Stimulated activated memory B cell treated with anti-CD40 and anti-IgM and Interleukin-4, amounts not matched to agents 10 μg/mL and 1 μg/mL and 100 μg/mL, for 72 hours (primary cell): ENCODE data around the gene ANGPT4.
"Not testable (repeated sequence)": the region's sequence is repeated elsewhere in the genome, so short reads cannot be mapped to it uniquely, and the experiment has no call there.

Experiments used
- ATAC-seq: fragments of 150-1000 bp; cut with Tn5 transposase; 2 replicates; pipeline ENCODE4 v1.10.0; 2021
- H3K27ac Mint-ChIP-seq: one replicate; pipeline ENCODE4 v1.8.0; 2022; ENCODE audit warnings: mild to moderate bottlenecking, mixed read lengths
- H3K27me3 Mint-ChIP-seq: one replicate; pipeline ENCODE4 v1.8.0; 2022; ENCODE audit warnings: mixed read lengths
- H3K36me3 Mint-ChIP-seq: one replicate; pipeline ENCODE4 v1.8.0; 2022; ENCODE audit warnings: mixed read lengths
- H3K4me1 Mint-ChIP-seq: one replicate; pipeline ENCODE4 v1.8.0; 2022; ENCODE audit warnings: mixed read lengths
- H3K4me3 Mint-ChIP-seq: one replicate; pipeline ENCODE4 v1.8.0; 2022; ENCODE audit warnings: mild to moderate bottlenecking, moderate library complexity, mixed read lengths
- H3K9me3 Mint-ChIP-seq: one replicate; pipeline ENCODE4 v1.8.0; 2022; ENCODE audit warnings: mixed read lengths

Gene ANGPT4

DNA sequence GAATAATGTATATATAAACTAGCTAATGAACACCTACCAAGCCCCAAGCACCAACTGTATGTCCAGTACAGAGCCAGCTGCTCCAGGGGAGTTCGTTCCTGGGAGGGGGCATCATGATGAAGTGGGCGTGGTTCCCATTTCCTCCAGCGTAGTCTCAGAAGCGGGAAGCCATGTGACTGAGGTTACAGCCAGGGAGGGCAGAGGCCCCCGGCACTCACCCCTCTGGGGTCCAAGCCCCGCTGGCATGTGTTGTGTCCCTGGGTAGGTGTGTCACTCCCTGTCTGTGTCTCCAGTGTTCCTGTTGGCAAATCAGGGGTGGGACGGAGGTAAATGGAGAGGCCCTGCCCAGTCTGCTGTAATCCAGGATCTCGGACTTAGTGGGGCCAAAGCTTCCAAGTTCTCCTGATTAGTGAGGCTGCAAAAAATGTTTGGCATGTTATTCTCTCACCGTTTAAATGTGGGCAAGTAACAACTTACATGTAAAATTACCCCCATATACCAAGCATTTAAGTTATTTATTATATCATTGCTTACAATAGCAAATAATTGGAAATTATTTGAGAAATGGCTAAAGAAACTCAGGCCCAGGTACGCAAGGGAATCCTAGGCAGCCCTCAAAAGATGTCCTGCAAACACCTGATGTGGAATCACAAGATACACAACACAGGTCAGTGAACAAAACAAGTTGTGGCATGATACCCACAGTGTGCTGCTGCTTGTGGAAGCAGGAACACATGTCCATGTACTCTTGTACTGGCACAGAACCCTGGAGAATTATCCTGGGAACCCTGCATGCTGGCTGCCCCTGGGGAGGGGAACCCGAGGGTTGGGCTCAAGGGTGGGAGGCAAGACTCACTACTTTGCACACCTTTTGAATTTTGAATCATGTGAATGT is 60.4 kb downstream of the ANGPT4 start:
- no peak for ATAC-seq
- no peak overlapping the region for H3K4me3 Mint-ChIP-seq
- no peaks in the 10 kb centered on the region for H3K27me3 Mint-ChIP-seq
- H3K9me3 Mint-ChIP-seq = peaks cover 3% of the 10 kb centered on the region
- peaks cover 20% of the 10 kb centered on the region for H3K4me1 Mint-ChIP-seq
- peaks cover 10% of the 10 kb centered on the region for H3K36me3 Mint-ChIP-seq
- no peak overlapping the region for H3K27ac Mint-ChIP-seq

DNA sequence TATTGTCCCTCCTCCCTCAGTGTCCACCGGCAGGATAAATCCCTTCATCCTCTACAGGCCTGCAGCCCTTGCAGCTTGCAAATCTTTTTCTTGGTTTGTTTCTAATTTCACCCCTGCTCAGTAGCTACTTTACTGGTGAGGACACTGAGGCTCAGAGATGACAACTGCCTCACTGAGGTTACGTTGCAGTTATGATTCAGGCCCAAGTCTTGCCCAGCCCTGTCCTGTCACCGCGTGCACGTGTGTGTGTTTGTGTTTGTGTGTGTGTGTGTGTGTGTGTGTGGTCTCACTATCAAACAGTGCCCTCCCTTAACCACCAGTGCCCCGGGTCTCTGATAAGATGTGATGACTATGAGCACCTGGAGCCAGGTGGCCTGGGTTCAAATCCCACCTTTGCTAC is 61.5 kb downstream of the ANGPT4 start:
- Mint-ChIP-seq H3K36me3 (peaks cover 13% of the 10 kb centered on the region), H3K4me1 (peaks cover 20% of the 10 kb centered on the region), H3K27ac (no peak overlapping the region), H3K9me3 (peaks cover 3% of the 10 kb centered on the region), H3K4me3 (no peak overlapping the region), H3K27me3 (no peaks in the 10 kb centered on the region)
- no peak for ATAC-seq

DNA sequence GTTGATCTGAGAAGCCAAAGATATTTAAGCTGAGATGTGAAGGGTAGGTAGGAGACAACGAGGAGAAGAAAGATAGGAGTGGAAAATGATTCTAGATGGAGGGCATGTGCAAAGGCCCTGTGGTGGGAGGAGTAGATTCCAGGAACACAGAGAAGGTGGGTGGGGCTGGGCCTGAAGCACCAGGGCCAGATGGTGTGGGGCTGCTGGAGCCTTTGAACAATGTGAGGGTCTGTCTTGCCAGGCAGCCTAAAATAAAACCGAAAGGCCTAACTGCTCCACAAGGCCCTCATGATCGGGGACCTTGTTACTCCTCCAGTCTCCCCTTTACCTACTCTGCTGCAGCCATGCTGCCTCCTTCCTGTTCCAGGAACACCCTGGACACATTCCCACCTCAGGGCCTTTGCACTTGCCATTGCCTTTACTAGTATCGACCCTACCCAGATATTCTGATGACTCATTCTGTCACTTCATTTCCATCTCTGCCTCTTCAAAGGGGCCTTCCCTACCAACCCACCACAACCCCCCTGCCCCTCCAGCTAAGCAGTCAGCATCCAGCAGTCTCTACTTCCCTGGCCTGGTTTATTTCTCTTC is 62.6 kb downstream of the ANGPT4 start:
- Mint-ChIP-seq H3K4me3 (no peak overlapping the region), H3K27me3 (no peaks in the 10 kb centered on the region), H3K9me3 (peaks cover 3% of the 10 kb centered on the region), H3K27ac (no peak overlapping the region), H3K36me3 (peaks cover 13% of the 10 kb centered on the region), H3K4me1 (peaks cover 15% of the 10 kb centered on the region)
- no peak for ATAC-seq

DNA sequence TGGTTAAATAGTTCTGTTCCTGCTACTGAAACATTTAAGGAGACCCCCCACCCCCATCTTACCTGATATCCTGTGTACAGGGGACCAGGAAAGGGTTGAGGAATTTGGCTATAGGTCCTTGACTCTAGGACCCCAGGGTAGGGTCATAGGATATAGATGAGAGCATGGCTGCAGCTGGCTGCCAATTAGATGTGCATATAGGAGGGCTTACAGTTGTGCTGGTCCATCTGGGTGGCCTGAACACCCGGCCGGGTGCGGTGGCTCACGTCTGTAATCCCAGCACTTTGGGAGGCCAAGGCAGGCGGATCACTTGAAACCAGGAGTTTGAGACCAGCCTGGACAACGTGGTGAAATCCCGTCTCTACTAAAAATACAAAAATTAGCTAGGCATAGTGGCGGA is 67.4 kb downstream of the ANGPT4 start:
- Mint-ChIP-seq H3K4me1 (peaks cover 45% of the 10 kb centered on the region), H3K36me3 (peaks cover 18% of the 10 kb centered on the region)
- H3K27me3 Mint-ChIP-seq, H3K9me3 Mint-ChIP-seq, H3K4me3 Mint-ChIP-seq, H3K27ac Mint-ChIP-seq, ATAC-seq: not testable (repeated sequence)

DNA sequence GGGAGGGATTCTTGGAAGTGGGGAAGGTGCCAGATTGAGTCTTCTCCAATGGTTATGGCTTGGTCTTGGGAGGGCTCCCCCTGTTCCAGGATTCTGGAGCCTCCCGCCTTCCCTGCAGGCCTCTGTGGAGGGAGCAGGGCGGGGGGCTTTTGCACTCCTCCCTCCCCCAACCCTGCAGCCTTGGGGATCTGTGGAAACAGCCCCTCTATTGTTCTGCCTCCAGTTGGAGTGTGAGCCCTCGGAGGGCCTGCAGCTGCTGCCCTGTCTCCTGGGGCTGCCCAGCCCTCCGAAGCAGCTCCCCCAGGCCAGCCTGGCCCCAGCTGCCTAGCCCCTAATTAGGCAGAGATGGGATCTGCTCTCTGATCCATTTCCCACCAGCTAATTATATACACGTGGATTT is 67.9 kb downstream of the ANGPT4 start:
- Mint-ChIP-seq H3K9me3 (peaks cover 1% of the 10 kb centered on the region), H3K36me3 (peaks cover 15% of the 10 kb centered on the region), H3K27ac (no peak overlapping the region), H3K27me3 (no peaks in the 10 kb centered on the region), H3K4me3 (no peak overlapping the region), H3K4me1 (peaks cover 40% of the 10 kb centered on the region)
- ATAC-seq = no peak

DNA sequence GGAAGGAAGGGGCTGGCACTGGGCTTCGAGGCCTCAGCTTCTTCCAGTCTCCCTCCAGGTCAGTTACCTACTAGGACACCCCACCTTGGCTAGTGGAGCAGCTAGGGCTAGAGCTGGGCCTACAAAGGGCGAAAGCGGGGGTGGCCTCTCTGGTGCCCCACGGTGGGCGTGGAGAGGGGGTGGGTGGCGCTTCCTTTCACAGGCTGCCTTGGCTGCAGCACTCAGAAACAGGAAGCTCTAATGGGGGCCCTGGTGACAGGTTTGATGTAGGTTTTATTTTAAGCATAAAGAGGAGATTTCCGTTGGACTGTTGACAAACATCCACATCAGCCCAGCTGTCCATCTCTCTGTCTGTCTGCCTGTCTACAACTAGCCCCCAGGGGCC is 69.2 kb downstream of the ANGPT4 start:
- no peaks in the 10 kb centered on the region for H3K9me3 Mint-ChIP-seq
- H3K4me3 Mint-ChIP-seq = peak overlapping the region; percentile 54
- ATAC-seq = peak; percentile 63
- peaks cover 45% of the 10 kb centered on the region for H3K4me1 Mint-ChIP-seq
- H3K27me3 Mint-ChIP-seq = no peaks in the 10 kb centered on the region
- H3K36me3 Mint-ChIP-seq = peaks cover 12% of the 10 kb centered on the region
- H3K27ac Mint-ChIP-seq = peak overlapping the region; percentile 92

DNA sequence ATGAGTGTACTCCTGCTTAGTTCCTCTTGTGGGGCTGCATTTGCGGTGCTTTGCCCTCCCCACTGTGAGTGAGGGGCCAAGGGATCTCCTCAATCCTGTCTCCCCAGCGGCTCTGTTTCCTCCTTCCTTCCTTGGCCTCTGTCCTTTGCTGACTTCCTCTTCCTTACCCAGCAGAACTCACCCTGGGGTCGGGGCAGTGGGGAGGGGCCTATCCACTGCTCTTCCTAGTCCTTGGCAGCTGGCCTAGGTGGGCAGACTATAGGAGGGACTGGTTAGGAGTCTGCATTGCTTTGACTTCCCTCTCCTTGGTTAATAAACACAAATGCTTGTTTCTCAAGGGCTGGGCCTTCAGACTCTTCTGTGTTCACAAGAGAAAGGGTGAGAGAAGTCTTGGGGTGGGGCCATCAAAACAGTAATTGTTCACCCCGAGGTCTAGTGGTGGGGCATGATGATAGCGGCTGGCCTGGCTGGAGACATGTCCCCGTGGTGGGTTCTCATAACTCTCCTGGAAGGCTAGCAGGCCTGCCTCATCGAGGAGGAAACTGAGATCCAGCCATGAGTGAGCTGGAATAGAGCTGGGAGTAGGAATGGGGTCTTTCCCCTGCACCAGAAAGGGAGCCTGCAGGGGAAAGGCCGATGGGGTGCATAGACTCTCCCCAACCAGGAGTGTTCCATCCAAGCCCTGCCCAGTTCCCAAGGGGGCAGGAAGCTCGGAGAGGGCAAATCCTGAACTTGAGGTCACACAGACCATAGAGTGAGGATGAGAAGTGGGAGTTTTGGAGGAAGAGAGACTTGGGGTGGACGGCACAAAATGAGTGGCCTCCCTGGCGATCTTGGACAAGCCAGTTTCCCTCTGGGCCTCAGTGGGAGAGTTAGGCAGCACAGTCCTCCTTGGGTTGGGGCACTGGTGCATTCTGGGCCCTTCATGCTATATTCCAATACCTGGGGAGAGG is 69.9 kb downstream of the ANGPT4 start:
- no peaks in the 10 kb centered on the region for H3K9me3 Mint-ChIP-seq
- ATAC-seq = no peak
- peaks cover 12% of the 10 kb centered on the region for H3K36me3 Mint-ChIP-seq
- peak overlapping the region; percentile 57 for H3K4me3 Mint-ChIP-seq
- peaks cover 49% of the 10 kb centered on the region for H3K4me1 Mint-ChIP-seq
- no peaks in the 10 kb centered on the region for H3K27me3 Mint-ChIP-seq
- peak overlapping the region; percentile 92 for H3K27ac Mint-ChIP-seq

DNA sequence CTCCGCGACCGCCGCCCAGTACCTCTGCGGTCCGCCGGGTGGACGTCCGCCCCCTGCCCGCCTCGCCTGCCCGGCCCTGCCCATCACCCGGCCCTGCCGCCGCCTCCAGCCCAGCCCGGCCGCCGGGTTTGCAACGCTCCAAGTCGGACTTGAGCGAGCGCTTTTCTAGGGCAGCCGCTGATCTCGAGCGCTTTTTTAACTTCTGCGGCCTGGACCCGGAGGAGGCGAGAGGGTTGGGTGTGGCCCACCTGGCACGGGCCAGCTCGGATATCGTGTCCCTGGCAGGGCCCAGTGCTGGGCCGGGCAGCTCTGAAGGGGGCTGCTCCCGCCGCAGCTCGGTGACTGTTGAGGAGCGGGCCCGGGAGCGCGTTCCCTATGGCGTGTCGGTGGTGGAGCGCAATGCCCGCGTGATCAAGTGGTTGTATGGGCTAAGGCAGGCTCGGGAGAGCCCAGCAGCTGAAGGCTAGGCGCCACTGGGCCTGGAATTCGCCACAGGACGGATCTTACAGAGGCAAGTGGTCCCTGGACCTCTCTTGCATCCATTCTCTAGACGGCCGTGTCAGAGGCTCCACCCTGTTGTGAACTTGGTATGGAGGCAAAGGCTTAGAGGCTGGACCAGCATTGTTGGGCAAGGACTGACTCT is 70.8 kb downstream of the ANGPT4 start:
- peaks cover 5% of the 10 kb centered on the region for H3K36me3 Mint-ChIP-seq
- H3K4me1 Mint-ChIP-seq = peaks cover 52% of the 10 kb centered on the region
- H3K27ac Mint-ChIP-seq = peak overlapping the region; percentile 92
- H3K27me3 Mint-ChIP-seq = no peaks in the 10 kb centered on the region
- H3K4me3 Mint-ChIP-seq = peak overlapping the region; percentile 88
- no peak for ATAC-seq
- H3K9me3 Mint-ChIP-seq = no peaks in the 10 kb centered on the region

DNA sequence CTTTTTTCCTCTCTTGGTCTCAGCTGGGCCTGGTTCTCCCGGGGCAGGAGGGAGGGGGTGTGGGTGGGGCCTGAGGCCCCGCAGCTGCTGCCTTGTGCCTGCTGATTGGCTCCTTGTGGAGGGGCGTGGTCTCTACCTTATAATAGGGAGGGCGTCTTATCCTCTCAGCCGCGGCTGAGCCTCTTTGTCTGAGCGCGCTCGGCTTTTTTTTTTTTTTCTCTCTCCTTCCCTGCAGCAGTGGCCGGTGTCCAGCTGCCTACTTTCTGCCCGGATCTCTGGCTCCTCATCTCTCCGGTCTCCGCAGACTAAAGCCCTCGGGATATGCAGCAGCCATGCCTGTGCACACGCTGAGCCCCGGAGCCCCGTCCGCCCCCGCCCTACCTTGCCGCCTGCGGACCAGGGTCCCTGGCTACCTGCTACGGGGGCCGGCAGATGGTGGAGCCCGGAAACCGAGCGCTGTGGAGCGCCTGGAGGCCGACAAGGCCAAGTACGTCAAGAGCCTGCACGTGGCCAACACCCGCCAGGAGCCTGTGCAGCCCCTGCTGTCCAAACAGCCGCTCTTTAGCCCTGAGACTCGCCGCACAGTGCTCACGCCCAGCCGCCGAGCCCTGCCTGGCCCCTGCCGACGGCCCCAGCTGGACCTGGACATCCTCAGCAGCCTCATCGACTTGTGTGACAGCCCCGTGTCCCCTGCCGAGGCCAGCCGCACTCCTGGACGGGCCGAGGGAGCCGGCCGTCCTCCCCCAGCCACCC is 71.5 kb downstream of the ANGPT4 start:
- ATAC-seq = peak; percentile 96
- peaks cover 59% of the 10 kb centered on the region for H3K4me1 Mint-ChIP-seq
- no peaks in the 10 kb centered on the region for H3K27me3 Mint-ChIP-seq
- H3K36me3 Mint-ChIP-seq = peaks cover 10% of the 10 kb centered on the region
- peak overlapping the region; percentile 52 for H3K27ac Mint-ChIP-seq
- H3K4me3 Mint-ChIP-seq = peak overlapping the region; percentile 88
- no peaks in the 10 kb centered on the region for H3K9me3 Mint-ChIP-seq

DNA sequence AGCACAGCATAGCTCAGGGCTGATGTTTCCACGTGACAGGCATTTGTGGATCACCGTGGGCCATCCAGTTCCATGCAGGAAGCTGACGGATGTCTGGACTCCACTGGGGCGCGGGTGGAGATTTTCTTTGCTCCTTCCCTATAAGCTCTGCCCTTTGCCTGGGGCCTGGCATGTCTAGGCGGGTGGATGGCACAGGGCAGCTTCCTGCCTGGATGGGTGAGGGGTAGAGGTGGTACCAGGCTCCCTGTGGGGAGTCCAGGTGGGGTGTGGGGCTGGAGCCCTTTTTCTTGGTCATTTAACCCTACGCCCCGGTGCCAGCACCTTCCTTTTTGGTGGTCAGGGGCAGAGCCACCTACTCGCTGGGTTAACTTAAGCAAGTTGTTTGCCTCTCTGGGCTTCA is 72.2 kb downstream of the ANGPT4 start:
- Mint-ChIP-seq H3K4me1 (peaks cover 59% of the 10 kb centered on the region), H3K36me3 (peaks cover 10% of the 10 kb centered on the region), H3K9me3 (no peaks in the 10 kb centered on the region), H3K27ac (peak overlapping the region; percentile 52), H3K4me3 (no peak overlapping the region), H3K27me3 (no peaks in the 10 kb centered on the region)
- no peak for ATAC-seq

DNA sequence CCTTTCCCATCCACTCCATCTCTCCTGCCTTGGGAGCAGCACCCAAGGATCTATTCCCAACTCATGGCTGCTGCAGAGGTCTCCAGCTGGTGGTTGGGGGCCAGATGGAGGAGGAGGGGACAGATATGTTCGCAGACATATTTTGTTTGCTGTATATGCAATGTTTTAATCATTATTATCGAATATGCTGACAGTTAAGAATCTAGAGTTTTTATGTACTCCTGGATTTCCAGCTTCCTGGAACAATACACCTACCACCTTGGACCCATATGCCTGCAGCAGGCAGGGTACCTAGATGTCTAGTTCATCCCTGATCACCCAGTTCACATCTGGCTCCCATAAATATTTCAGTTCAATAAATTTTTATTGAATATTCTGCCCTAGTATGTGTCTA is 73.6 kb downstream of the ANGPT4 start:
- Mint-ChIP-seq H3K27me3 (no peaks in the 10 kb centered on the region), H3K4me1 (peaks cover 60% of the 10 kb centered on the region), H3K4me3 (no peak overlapping the region), H3K9me3 (peaks cover 1% of the 10 kb centered on the region), H3K36me3 (peaks cover 20% of the 10 kb centered on the region), H3K27ac (no peak overlapping the region)
- no peak for ATAC-seq

DNA sequence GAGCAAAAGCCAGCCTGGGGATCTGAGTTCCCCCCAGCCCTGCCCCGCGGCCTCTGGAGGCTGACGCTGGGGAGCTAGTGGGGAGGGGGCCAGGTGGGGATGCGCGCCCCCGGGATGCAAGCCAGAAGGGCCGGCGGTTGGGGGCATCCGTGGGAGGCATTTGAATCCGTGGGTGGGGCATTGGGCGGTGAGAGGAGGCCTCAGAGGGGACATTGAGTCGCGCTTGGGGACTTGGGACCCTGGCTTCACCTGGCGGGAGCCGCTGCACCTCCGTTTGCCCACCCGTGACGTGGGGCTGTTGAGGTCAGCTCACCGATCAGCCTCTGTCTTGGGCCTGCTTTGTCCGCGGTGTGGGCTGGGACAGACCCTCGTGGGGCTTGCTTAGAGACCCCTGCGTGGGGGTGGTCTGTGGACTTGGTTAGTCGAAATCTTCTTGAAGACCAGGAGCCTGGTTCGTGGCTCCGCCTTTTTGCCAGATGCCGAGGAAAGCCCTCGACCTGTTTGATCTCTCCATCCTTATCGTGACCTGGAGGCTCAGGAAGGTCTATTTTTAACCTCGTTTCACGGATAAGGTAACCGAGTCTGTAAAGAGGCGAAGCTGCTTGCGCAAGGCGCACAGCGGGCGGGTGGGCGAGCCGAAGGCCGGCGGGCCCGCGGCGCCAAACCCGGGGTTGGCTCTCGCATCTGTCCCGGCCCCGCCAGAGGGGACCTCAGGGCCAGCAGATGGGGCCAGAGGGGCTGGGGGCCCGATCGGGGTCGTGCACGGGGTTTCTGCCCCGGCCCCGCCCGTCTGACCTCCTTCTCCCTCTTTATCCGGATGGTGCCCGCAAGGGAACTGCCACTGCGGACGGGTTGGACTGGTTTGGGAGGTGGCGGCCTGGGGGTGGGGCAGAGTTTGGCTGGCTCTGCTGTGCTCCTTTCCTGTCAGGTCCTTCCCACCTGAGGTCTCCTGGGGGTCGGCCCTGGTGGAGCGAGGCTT is 74.3 kb downstream of the ANGPT4 start:
- peaks cover 60% of the 10 kb centered on the region for H3K4me1 Mint-ChIP-seq
- H3K36me3 Mint-ChIP-seq = peaks cover 23% of the 10 kb centered on the region
- no peak overlapping the region for H3K27ac Mint-ChIP-seq
- no peak for ATAC-seq
- peak overlapping the region; percentile 55 for H3K4me3 Mint-ChIP-seq
- H3K27me3 Mint-ChIP-seq = no peaks in the 10 kb centered on the region
- H3K9me3 Mint-ChIP-seq = peaks cover 4% of the 10 kb centered on the region

DNA sequence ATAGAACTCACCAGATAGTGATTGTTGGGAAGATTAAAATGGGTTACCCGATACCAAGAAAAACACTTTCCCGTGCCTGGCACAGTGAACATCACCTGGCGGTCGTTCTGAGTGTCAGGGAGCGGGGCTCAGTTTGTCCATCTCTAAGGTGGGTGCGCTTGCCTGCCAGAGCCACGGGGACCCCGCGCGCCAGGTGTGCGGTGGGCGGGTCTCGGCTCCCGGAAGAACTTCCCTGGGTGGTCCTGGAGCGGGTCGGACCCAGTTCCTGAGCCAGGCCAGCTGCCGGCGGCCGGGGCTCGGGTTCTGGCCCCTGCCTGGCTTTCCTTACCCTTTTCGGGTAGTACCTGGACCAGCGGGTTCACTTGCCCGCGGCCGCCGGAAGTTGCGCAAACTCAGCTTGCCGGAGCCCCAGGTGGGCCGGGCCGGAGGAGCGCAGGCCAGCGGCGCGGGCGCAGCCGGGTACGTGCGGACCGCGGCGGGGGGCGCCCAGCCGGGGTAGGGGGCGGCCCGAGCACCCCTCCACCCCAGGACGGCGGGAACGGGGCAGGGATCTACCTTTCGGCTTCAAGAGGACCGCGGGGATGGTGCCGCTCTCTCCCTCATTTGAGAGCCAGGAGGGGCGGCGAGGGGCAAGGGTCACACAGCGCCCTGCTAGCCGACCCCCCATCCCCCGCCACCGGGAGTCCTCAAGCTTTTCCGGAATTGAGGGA is 75.1 kb downstream of the ANGPT4 start:
- peaks cover 4% of the 10 kb centered on the region for H3K9me3 Mint-ChIP-seq
- H3K36me3 Mint-ChIP-seq = peaks cover 19% of the 10 kb centered on the region
- peak; percentile 37 for ATAC-seq
- H3K4me1 Mint-ChIP-seq = peaks cover 60% of the 10 kb centered on the region
- no peaks in the 10 kb centered on the region for H3K27me3 Mint-ChIP-seq
- peak overlapping the region; percentile 55 for H3K4me3 Mint-ChIP-seq
- no peak overlapping the region for H3K27ac Mint-ChIP-seq
